Stimulated activated CD4-positive, alpha-beta T cell treated with anti-CD3 and anti-CD28 coated beads, Interleukin-4, amount 100 ng/mL, for 48 hours (primary cell): ENCODE results near the gene KCNA2.

Experiments
- DNase-seq, 2 donors: peaks; one replicate each; pipeline ENCODE4 v3.0.0-alpha.2; 2020; ENCODE audit warnings: low read depth in 2 of 2

KCNA2 gene

GRCh38 chr1:110628323-110629105 is 22.4 kb upstream of the KCNA2 start:
- no peak for DNase-seq

- no peak for DNase-seq
Observed at GRCh38 chr1:110627764-110628163, 21.6 kb upstream of the KCNA2 start.

GRCh38 chr1:110626889-110627288 is 20.7 kb upstream of the KCNA2 start:
- DNase-seq = no peak

DNA sequence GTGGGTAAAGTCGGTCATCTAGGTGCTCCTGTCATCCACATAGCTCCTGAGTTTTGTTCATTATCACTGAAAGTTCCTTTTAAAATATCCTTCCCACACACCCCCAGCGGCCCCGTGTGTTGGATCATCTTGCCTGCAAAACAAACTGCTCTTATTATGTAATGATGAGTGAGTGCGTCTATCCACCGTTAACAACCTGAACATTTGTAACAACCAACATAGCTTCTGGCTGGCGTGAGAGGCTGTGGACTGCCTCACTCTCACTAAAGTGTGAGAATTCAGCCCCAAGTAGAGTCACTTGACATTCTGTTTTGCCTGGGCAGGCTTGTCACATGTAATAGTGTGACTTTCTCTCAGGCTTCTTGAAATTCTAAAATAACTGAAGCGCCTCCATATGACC is 14.5 kb upstream of the KCNA2 start:
- DNase-seq = no peak

- no peak for DNase-seq
Observed at GRCh38 chr1:110620250-110620615, 14.1 kb upstream of the KCNA2 start.

DNA sequence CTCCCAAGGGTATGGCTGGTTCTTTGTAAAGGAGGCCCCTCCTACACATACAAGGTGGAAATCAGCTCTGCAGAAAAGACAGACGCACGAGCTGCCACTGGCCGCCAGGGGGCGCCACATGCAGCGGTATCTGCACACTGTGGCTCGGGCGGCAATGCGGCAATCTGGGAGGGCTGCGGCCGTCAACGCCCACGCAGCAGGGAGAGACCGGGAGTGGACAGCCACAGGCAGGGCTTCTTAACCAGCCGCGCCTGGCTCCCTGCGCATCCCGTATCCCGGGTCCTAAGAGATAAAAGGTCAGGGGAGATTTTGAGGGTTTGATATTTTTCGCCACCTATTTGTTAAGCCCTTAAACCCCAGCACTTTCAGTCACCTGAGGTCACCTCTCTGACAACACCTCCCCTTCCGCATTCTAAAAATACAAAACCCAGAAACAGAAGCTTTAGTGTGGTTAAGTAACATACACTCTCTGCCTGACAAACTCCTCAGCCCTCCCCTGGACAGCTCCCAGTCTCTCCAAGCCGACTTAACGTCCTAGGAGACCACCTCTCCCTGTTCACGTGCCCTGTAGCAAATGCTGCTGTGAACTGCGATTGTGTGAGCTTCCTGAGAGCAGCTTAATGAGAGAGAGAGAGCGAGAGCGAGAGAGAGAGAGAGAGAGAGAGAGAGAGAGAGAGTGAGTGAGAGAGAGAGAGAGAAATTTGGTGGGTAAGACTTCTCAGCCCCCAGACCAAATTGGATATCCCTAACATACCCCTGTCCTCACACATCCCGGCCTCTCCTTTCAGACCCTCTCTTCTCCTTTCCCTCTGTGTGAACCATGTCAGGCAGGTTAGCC is 13.5 kb upstream of the KCNA2 start:
- peak; percentile 83 to 85 for DNase-seq

GRCh38 chr1:110618668-110619067 is 12.5 kb upstream of the KCNA2 start:
- DNase-seq = no peak

DNA sequence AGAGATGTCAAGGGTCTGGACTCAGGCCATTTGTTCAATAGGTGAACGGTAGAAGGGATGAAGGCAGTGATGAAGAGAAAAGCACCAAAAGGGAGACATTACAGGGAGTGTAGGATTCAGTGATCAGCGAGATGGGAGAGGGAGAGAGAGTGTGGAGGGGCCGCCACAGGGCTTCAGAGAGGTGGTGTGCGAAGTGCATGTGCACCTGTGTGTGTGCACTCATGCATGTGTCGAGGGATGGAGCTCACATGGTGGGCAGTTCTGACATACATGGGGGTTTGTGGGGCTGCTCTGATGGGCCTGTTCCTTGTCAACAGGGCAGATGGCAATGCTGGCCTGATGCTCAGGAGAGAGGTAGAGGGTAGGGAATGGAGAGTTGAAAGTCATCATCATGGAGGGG is 11.4 kb upstream of the KCNA2 start:
- DNase-seq = no peak

GRCh38 chr1:110617116-110617515 is 11.0 kb upstream of the KCNA2 start:
- no peak for DNase-seq

DNA sequence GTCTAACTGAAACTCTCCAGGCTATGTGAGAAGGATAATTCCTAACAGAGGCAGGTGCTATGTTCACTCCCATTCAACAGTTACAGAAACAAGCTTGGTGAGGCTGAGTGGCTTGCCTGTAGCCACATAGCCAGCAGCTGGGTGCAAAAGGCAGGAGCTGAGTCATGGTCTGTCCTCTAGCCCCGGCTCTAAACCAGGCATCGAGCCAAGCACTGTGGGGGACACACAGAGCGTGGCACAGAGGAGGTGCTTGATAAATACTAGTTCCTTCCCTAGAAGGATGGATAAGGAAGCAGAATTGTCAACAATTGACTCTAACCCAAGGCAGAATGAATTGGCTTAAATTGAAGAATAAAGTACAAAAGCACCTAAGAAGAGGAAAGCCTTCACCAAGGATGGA is 10.4 kb upstream of the KCNA2 start:
- DNase-seq = no peak

DNA sequence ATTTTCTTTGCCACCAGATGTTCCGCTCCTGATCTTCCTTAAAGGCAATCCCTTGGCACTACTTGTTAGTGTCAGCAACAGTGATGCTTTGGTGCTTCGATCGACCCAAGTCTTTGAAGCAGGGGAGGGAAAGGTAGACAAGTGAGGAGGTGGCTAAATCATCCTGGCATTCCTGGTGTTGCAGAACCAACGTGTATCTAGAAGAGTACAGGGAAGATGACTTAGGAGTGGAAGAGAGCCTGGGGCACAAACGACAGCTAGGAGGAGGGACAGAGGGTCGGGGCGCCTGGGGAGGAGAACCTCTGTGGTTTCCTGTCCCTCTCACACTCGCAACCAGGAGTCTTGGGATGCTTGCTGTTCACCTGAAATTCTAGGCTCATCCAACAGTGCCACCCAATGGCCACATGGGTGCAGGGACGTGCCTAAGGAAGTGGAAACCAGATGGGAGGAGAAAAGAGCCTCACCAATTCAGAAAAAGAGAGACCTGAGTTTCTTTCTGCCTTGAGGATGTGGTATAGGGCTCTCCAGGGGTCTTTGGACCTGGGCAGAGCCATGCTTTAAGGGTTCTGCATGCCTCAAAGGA is 9.5 kb upstream of the KCNA2 start:
- DNase-seq = peak in 1 of 2 donors; percentile 62

DNA sequence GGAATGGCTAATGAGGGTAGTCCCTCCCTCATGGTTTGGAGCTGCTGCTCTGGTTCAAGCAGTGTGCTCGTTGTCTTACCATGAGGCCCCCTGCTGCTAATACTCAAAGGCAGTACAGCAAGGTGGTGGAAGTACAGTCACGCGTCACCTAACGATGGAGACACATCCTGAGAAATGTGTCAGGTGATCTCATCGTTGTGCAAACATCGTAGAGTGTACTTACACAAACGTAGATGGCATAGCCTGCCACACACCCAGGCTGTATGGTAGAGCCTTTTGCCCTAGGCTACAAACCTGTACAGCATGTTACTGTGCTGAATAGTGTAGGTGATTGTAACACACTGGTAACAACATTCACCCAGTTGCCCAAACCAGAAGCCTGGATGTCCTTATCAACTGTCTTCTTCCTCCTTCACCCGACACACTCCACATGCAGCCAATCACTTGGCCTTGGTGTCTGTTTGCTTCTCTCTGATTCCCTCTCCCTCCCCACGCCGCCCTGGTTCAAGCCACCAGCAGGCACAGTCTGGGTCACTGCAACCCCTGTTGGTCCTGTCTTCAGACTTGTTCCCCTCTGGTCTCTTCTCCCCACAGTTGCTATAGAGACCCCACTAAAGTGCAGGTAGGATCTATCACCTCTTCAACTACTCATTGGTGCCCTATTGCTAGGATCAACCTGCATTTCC is 6.0 kb upstream of the KCNA2 start:
- no peak for DNase-seq

GRCh38 chr1:110610696-110611286 is 4.6 kb upstream of the KCNA2 start:
- no peak for DNase-seq

GRCh38 chr1:110610084-110610483 is 3.9 kb upstream of the KCNA2 start:
- no peak for DNase-seq

DNA sequence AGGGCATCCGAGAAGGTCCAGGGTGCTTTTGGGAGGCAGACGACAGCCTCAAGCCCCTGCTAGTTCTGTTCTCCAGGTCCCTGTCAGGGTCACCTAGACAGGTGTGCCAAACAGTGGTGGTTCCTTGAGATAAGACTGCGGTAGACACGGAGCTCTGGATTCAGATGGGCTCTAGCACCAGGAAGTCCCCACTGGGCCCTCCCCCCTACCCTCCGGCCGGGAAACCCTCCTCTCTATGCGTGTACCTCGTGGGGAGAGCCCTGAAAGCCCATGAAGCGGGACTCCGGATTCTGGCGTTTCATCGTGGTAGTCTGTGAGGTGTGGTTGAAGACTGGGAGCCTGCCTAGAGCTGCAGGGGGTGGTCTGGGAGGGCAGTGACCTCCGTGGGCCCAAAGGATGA is 2.1 kb upstream of the KCNA2 start:
- no peak for DNase-seq

GRCh38 chr1:110607536-110608230 is 1.5 kb upstream of the KCNA2 start:
- no peak for DNase-seq

DNA sequence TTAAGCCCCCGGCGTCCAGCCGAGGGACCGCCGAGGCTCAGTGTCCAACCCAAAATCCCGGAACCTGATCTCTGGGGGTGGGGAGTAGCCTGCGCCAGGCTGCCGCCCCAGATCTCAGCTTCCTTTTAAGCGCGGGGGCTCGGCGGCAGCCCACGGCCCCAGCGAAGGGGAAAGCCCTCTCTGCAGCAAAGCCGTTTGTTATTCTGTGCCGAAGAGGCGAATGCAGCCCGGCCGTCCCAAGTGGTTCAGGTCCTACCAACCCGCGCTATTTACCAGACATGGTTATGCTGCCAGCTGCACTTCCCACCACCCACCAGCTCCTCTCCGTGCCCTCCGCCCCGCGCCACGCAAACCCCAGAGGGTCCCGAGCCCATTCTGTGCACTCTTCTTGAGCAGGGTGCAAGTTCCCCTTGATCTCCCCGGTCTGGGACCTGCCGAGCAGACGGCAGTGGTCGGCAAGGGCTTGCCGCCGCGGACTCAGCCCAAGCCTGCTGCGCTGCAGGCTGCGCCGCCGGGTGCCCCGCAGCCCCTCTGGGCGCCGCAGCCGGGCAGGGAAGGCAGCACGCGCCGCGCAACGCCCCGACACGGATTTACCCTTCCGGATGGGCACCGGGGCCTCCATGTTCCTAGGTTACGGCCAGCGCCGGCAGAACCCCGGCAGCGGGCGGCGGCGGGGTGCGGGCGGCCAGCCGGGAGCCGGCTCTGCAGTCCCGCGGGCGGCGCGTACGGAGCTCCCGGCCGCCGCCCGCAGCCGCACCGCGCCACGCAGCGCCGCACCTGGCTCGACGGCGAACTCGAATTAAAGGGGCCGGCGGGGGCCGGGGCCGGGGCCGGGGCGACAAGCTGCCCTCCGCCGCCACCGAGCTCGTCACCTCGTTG is 738 bp upstream of the KCNA2 start:
- no peak for DNase-seq

DNA sequence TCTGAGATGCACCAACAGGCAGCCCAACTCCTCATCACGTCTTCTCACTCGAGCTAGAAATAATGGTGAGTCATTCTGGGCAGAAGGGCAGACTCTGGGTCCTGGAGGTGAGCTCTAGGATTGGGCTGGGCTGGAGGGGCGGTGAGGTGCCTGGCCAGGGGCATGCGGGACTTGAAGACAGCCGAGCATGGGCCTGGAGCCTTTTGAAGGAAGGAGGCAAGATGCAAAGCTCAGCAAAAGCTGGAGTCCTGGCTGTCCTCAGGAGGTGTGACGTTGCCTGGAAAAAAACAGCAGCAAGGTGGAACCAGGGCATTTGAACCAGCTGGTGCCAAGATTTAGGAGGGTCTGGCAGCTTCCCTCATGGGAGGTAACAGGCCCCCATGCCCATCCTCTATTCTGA is 712 bp downstream of the KCNA2 start:
- DNase-seq = no peak

DNA sequence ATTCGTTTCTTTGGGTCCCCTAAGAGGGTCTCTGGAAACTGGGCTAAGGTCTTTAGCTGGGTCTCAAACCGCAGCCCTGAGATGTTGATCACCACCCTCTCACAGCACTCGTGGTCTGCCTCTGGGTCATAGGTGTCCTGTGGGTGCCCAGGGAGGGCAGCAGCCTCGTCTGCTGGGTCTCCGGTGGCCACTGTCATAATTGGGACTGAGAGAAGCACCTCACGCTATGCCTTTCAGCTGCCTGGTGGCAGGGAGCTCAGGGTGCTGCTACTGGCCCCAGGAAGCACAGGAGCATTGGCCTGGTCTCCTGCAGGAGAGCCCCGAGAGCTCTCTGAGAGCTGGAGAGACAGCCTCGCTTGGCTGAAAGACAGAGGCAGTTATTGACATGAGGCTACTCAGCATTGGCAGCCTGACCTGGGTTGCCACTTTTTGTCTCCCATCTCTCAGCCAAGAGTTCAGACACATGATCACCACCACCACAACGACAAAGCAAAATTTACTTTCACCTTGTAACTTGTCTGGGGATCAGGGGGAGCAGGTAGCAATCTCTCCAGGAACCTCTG is 1.5 kb downstream of the KCNA2 start:
- no peak for DNase-seq

DNA sequence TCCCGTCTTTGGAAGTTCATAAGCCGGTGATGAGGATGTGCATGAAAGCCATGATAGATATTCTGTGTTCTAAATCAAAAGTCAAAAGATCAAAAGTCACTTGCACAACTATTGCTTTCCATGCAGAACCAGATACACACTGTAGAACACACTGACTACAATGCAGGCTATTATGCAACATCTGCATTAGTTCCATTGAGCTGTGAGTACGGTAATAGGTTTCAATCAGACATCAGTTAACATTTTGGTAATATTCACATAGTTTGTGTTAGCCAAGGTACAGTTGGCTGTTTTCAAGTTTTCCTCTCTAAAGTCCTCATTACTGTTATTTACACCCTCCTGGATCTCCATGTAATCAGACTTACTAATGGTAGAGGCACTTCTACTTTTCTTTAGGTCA is 3.1 kb downstream of the KCNA2 start:
- no peak for DNase-seq
